CD4-positive, alpha-beta T cell treated with Interleukin-1 beta for 1 hour (primary cell): ENCODE results near the gene CLDN20.
A peak's percentile ranks its signal among the peaks of the same experiment; 100 is the strongest.

Source experiments
- DNase-seq, 2 donors: peaks; one replicate each; pipeline ENCODE4 v3.0.0-alpha.2; 2020 to 2022

Gene CLDN20

GRCh38 chr6:155314092-155314772 lies 50.4 kb downstream of the CLDN20 start, which contains the start of gene TFB1M:
Gene TFB1M, minus strand, starts transcription at chr6:155314484. Its CDS starts 56 bp downstream, at chr6:155314428.
- peak; percentile 98 to 99 for DNase-seq

- peak; percentile 67 to 74 for DNase-seq
Observed at GRCh38 chr6:155314773-155315515, 51.1 kb downstream of the CLDN20 start.

GRCh38 chr6:155315516-155315871 lies 51.7 kb downstream of the CLDN20 start:
- no peak for DNase-seq

GRCh38 chr6:155316419-155316818 lies 52.6 kb downstream of the CLDN20 start:
- no peak for DNase-seq

GRCh38 chr6:155317186-155317585 lies 53.4 kb downstream of the CLDN20 start:
- peak in 1 of 2 donors; percentile 16 for DNase-seq

GRCh38 chr6:155319902-155320301 lies 56.1 kb downstream of the CLDN20 start:
- DNase-seq, result no peak

- no peak for DNase-seq
Observed at GRCh38 chr6:155324172-155324571, 60.4 kb downstream of the CLDN20 start.

- DNase-seq, result no peak
Observed at GRCh38 chr6:155324993-155325392, 61.2 kb downstream of the CLDN20 start.

GRCh38 chr6:155325700-155326516 lies 62.1 kb downstream of the CLDN20 start:
- no peak for DNase-seq
